CD4-positive, alpha-beta T cell (primary cell): Measurements from ENCODE around the gene TTC39B. TPM values are rescaled to one million over a fixed set of nuclear protein-coding genes. Genes with fewer than 3 reads are reported as not detected.

Experiments
- ATAC-seq: fragments of 200-7000 bp; cut with Tn5 transposase; one replicate; pipeline ENCODE4 v1.10.0; 2022; ENCODE audit warnings: mild to moderate bottlenecking; ENCODE audit not compliant: poor library complexity
- CTCF ChIA-PET: fragments of 350-600 bp; sonication (Branson Sonifier 250); formaldehyde crosslinking; loops from one replicate; lab custom pipeline; 2021; ENCODE audit warnings: antibody characterized with exemption, inconsistent platforms; lab: Charles Lee
- POLR2A ChIA-PET: fragments of 350-600 bp; sonication (Branson Sonifier 250); formaldehyde crosslinking; loops from one replicate; lab custom pipeline; 2021; ENCODE audit warnings: antibody characterized with exemption, inconsistent platforms; lab: Charles Lee
- DNase-seq, 14 experiments: peaks; one replicate each; pipeline ENCODE4 v3.0.0-alpha.2; 2013 to 2020; ENCODE audit warnings: mixed read lengths in 2 of 14
- H3K27ac ChIP-seq, 2 donors: one replicate each; pipeline versions ENCODE4 v1.5.1 to v1.7.0; 2013; ENCODE audit warnings: low read length in 2 of 2, low read depth in 1 of 2, mild to moderate bottlenecking in 1 of 2
- H3K27me3 ChIP-seq, 2 experiments: 1 replicate in 1 of 2; 2 replicates in 1 of 2; pipeline versions ENCODE4 v1.6.1 to v1.7.0; 2013; ENCODE audit warnings: low read length in 2 of 2, control low read depth in 1 of 2, mild to moderate bottlenecking in 1 of 2, moderate library complexity in 1 of 2; ENCODE audit not compliant: insufficient read depth in 2 of 2, control insufficient read depth in 1 of 2
- H3K36me3 ChIP-seq: one replicate; pipeline ENCODE4 v1.6.1; 2013; ENCODE audit warnings: low read length, control low read depth; ENCODE audit not compliant: insufficient read depth
- H3K4me1 ChIP-seq: one replicate; pipeline ENCODE4 v1.6.1; 2013; ENCODE audit warnings: low read length, control low read depth; ENCODE audit not compliant: insufficient read depth
- H3K4me3 ChIP-seq: one replicate; pipeline ENCODE4 v1.5.1; 2013; ENCODE audit warnings: mild to moderate bottlenecking, low read length, moderate library complexity
- H3K9me3 ChIP-seq, 2 experiments: 1 replicate in 1 of 2; 2 replicates in 1 of 2; pipeline versions ENCODE4 v1.6.1 to v1.7.0; 2013; ENCODE audit warnings: low read length in 2 of 2, mild to moderate bottlenecking in 2 of 2, control low read depth in 1 of 2, moderate library complexity in 1 of 2; ENCODE audit not compliant: control insufficient read depth in 1 of 2, insufficient read depth in 1 of 2
- H3K27ac Mint-ChIP-seq: one replicate; pipeline ENCODE4 v1.8.0; 2020; ENCODE audit warnings: mixed read lengths
- H3K27me3 Mint-ChIP-seq: one replicate; pipeline ENCODE4 v1.8.0; 2021; ENCODE audit warnings: mixed read lengths
- H3K36me3 Mint-ChIP-seq: one replicate; pipeline ENCODE4 v1.8.0; 2021; ENCODE audit warnings: low read depth, mixed read lengths
- H3K4me1 Mint-ChIP-seq: one replicate; pipeline ENCODE4 v1.8.0; 2021; ENCODE audit warnings: low read depth, mixed read lengths
- H3K4me3 Mint-ChIP-seq: one replicate; pipeline ENCODE4 v1.8.0; 2020; ENCODE audit warnings: mild to moderate bottlenecking, mixed read lengths
- H3K9me3 Mint-ChIP-seq: one replicate; pipeline ENCODE4 v1.8.0; 2020; ENCODE audit warnings: mixed read lengths
- intact Hi-C, 2 experiments: fragments of 100-400 bp; cut with DNase I in 1 of 2; cut with micrococcal nuclease in 1 of 2; formaldehyde crosslinking; loops; one replicate each; pipeline versions ENCODE4 v1.15.1 to v1.9.0; 2023 to 2025; cut with DNase I, micrococcal nuclease
- total RNA-seq, 174 experiments: library from RNA in 2 of 174; stranded (reverse) in 2 of 174; gene quantifications; one replicate each; pipeline ENCODE4 v1.2.3 and lab custom pipeline; 2021 to 2026
- TF ChIP-seq, protein P1 (sequence below): fragments of 200-600 bp; IDR thresholded peaks from one replicate; pipeline ENCODE4 v1.8.0; 2022; ENCODE audit warnings: antibody characterized with exemption, mild to moderate bottlenecking

TTC39B gene
- total RNA-seq, 2 experiments from 2014 or later, result 37.6 to 43.6 TPM

- Histone ChIP-seq H3K27me3 (no peaks in the 10 kb centered on the region), H3K4me3 (no peak overlapping the region), H3K36me3 (peaks cover 40% of the 10 kb centered on the region), H3K4me1 (no peaks in the 10 kb centered on the region), H3K9me3 (no peaks in the 10 kb centered on the region), H3K27ac (no peak overlapping the region)
- intact Hi-C loops, result no loop called here
- H3K27me3 Mint-ChIP-seq, result no peaks in the 10 kb centered on the region
- CTCF ChIA-PET, result no interaction called here
- no peak for ATAC-seq
- no peaks in the 10 kb centered on the region for H3K4me1 Mint-ChIP-seq
- peaks cover 81% of the 10 kb centered on the region for H3K36me3 Mint-ChIP-seq
- no peak overlapping the region for H3K27ac Mint-ChIP-seq
- DNase-seq, result no peak
- H3K4me3 Mint-ChIP-seq, result no peak overlapping the region
- TF ChIP-seq, protein P1, sequence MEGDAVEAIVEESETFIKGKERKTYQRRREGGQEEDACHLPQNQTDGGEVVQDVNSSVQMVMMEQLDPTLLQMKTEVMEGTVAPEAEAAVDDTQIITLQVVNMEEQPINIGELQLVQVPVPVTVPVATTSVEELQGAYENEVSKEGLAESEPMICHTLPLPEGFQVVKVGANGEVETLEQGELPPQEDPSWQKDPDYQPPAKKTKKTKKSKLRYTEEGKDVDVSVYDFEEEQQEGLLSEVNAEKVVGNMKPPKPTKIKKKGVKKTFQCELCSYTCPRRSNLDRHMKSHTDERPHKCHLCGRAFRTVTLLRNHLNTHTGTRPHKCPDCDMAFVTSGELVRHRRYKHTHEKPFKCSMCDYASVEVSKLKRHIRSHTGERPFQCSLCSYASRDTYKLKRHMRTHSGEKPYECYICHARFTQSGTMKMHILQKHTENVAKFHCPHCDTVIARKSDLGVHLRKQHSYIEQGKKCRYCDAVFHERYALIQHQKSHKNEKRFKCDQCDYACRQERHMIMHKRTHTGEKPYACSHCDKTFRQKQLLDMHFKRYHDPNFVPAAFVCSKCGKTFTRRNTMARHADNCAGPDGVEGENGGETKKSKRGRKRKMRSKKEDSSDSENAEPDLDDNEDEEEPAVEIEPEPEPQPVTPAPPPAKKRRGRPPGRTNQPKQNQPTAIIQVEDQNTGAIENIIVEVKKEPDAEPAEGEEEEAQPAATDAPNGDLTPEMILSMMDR, result no peak
- no peaks in the 10 kb centered on the region for H3K9me3 Mint-ChIP-seq
- POLR2A ChIA-PET, result no interaction called here
Measured at GRCh38 chr9:15200111-15200510, 106.9 kb downstream of the TTC39B start.

- CTCF ChIA-PET, result no interaction called here
- Mint-ChIP-seq H3K4me3 (no peak overlapping the region), H3K27me3 (no peaks in the 10 kb centered on the region), H3K36me3 (peaks cover 95% of the 10 kb centered on the region), H3K9me3 (no peaks in the 10 kb centered on the region), H3K27ac (no peak overlapping the region), H3K4me1 (peaks cover 10% of the 10 kb centered on the region)
- H3K27me3 ChIP-seq, result no peaks in the 10 kb centered on the region
- ATAC-seq (no peak), DNase-seq (no peak)
- H3K27ac ChIP-seq, result no peak overlapping the region
- POLR2A ChIA-PET, result no interaction called here
- no peaks in the 10 kb centered on the region for H3K4me1 ChIP-seq
- intact Hi-C loops, result no loop called here
- H3K9me3 ChIP-seq, result no peaks in the 10 kb centered on the region
- H3K4me3 ChIP-seq, result no peak overlapping the region
- peaks cover 65% of the 10 kb centered on the region for H3K36me3 ChIP-seq
- TF ChIP-seq, protein P1, result no peak
Measured at GRCh38 chr9:15192856-15193255, 114.2 kb downstream of the TTC39B start.

DNA sequence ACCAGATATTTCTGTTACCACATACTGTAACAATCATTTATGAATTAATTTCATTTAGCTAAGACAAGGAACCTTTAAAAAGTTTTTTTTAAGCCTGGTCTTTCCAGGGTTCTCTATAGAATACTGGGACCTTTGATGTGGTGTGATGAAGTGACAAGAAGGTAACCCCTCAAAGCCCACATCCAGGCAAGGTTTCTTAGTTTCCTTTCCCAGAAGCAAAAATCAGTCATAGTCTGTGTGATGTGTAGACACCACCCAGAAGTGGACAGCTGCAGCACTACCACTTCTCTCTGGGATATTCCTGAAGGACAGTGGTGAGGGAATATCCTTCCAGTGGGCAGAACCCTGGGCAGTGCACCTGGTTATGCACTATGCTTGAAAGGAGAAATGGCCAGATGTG lies 115.6 kb downstream of the TTC39B start:
- Mint-ChIP-seq H3K36me3 (peaks cover 95% of the 10 kb centered on the region), H3K27ac (no peak overlapping the region), H3K9me3 (no peaks in the 10 kb centered on the region), H3K4me3 (no peak overlapping the region), H3K4me1 (peaks cover 10% of the 10 kb centered on the region), H3K27me3 (no peaks in the 10 kb centered on the region)
- POLR2A ChIA-PET, result no interaction called here
- ATAC-seq (no peak), DNase-seq (peak in 1 of 14 experiments; percentile 7)
- H3K4me3 ChIP-seq, result no peak overlapping the region
- no peaks in the 10 kb centered on the region for H3K9me3 ChIP-seq
- H3K27ac ChIP-seq, result no peak overlapping the region
- intact Hi-C loops, result no loop called here
- no peaks in the 10 kb centered on the region for H3K4me1 ChIP-seq
- no peaks in the 10 kb centered on the region for H3K27me3 ChIP-seq
- CTCF ChIA-PET, result no interaction called here
- TF ChIP-seq, protein P1, result no peak
- H3K36me3 ChIP-seq, result peaks cover 74% of the 10 kb centered on the region
